ENCODE results near the gene COIL. TPM values are rescaled to one million over a fixed set of nuclear protein-coding genes. Genes with fewer than 3 reads are reported as not detected.

The COIL gene
- polyA plus RNA-seq, 3 donors = 3.0 to 6.6 (median 5.3) TPM

GRCh38 chr17:56947741-56948140 is 13.1 kb downstream of the COIL start:
- WGBS (ENCODE audit: insufficient coverage) = no CpG with 5 or more reads among the region's 1 CpG
- H3K4me1 Mint-ChIP-seq = no peaks in the 10 kb centered on the region
- intact Hi-C loops (cut with micrococcal nuclease) = no loop called here
- Histone ChIP-seq H4K20me1 (ENCODE audit: insufficient read depth, low read length) (no peaks in the 10 kb centered on the region), H3K36me3 (replicated peaks in 1 of 2; ENCODE audit: control insufficient read depth in 1 of 2, insufficient read depth in 2 of 2, low read length in 2 of 2) (peaks cover 67 to 96% of the 10 kb centered on the region in 2 donors), H3K4me3 (replicated peaks in 1 of 3; ENCODE audit: low read depth in 2 of 3, low read length in 3 of 3) (no peak overlapping the region), H3K9ac (ENCODE audit: insufficient read depth, low read length, poor library complexity, severe bottlenecking) (no peak overlapping the region), H3K27ac (ENCODE audit: low read depth in 1 of 2, low read length in 2 of 2) (no peak overlapping the region), H3K4me2 (replicated peaks; ENCODE audit: extremely low read depth, low read length, poor library complexity, severe bottlenecking) (no peak overlapping the region), H3K79me2 (ENCODE audit: insufficient read depth, low read length) (peaks cover 7% of the 10 kb centered on the region), H3K4me1 (ENCODE audit: control insufficient read depth in 1 of 2, insufficient read depth in 2 of 2, low read length in 2 of 2) (no peaks in the 10 kb centered on the region), H3K27me3 (ENCODE audit: control insufficient read depth in 2 of 2, insufficient read depth in 2 of 2, low read length in 2 of 2) (no peaks in the 10 kb centered on the region), H3K9me3 (replicated peaks in 1 of 2; ENCODE audit: control insufficient read depth in 1 of 2, insufficient read depth in 1 of 2, low read length in 2 of 2) (no peaks in the 10 kb centered on the region), H2AFZ (ENCODE audit: insufficient read depth, low read depth, low read length, poor library complexity, severe bottlenecking) (no peak overlapping the region)
- H3K27ac Mint-ChIP-seq = no peak overlapping the region
- H3K27me3 Mint-ChIP-seq (ENCODE audit: low read depth in 3 of 3) = no peaks in the 10 kb centered on the region
- TF ChIP-seq CTCF (IDR thresholded peaks at IDR 0.05) = no peak
- DNase-seq = no peak
- H3K4me3 Mint-ChIP-seq = no peak overlapping the region
- H3K36me3 Mint-ChIP-seq = peaks cover 67 to 89% of the 10 kb centered on the region in 2 donors
- H3K9me3 Mint-ChIP-seq = no peaks in the 10 kb centered on the region

DNA sequence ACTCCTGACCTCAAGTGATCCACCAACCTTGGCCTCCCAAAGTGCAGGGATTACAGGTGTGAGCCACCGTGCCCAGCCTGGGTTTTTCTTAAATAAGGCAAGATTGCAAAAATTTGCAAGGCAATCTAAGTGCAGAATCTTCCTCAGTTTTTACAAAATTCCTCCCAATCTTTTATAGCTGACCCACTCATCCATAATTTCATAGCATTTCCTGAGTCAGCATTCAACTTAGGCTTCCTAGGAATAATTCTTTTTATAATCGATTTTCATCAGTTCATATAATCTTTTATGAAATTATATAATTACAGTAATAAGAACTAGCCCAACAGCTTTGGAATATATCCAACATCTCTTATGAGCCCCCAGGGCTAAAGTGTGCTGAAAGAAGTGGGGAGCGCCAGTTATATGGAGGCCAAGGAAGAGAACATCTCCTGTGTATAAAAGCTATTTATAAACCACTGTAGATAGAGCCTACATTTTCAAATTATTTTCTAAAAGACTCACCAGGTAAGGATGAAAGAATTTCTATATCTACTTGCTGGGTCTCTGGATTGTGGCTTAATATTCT is 14.8 kb downstream of the COIL start:
- Histone ChIP-seq H3K79me2 (ENCODE audit: insufficient read depth, low read length) (no peaks in the 10 kb centered on the region), H3K4me3 (replicated peaks in 1 of 3; ENCODE audit: low read depth in 2 of 3, low read length in 3 of 3) (no peak overlapping the region), H3K36me3 (replicated peaks in 1 of 2; ENCODE audit: control insufficient read depth in 1 of 2, insufficient read depth in 2 of 2, low read length in 2 of 2) (peaks cover 71 to 99% of the 10 kb centered on the region in 2 donors), H3K9ac (ENCODE audit: insufficient read depth, low read length, poor library complexity, severe bottlenecking) (no peak overlapping the region), H2AFZ (ENCODE audit: insufficient read depth, low read depth, low read length, poor library complexity, severe bottlenecking) (no peak overlapping the region), H3K9me3 (replicated peaks in 1 of 2; ENCODE audit: control insufficient read depth in 1 of 2, insufficient read depth in 1 of 2, low read length in 2 of 2) (no peaks in the 10 kb centered on the region), H3K27ac (ENCODE audit: low read depth in 1 of 2, low read length in 2 of 2) (no peak overlapping the region), H4K20me1 (ENCODE audit: insufficient read depth, low read length) (no peaks in the 10 kb centered on the region), H3K27me3 (ENCODE audit: control insufficient read depth in 2 of 2, insufficient read depth in 2 of 2, low read length in 2 of 2) (no peaks in the 10 kb centered on the region), H3K4me1 (ENCODE audit: control insufficient read depth in 1 of 2, insufficient read depth in 2 of 2, low read length in 2 of 2) (no peaks in the 10 kb centered on the region), H3K4me2 (replicated peaks; ENCODE audit: extremely low read depth, low read length, poor library complexity, severe bottlenecking) (no peak overlapping the region)
- H3K9me3 Mint-ChIP-seq = no peaks in the 10 kb centered on the region
- H3K27me3 Mint-ChIP-seq (ENCODE audit: low read depth in 3 of 3) = no peaks in the 10 kb centered on the region
- no peak for TF ChIP-seq CTCF (IDR thresholded peaks at IDR 0.05)
- no peak for DNase-seq
- 100% methylated on average over 1 of the region's 3 CpGs for WGBS (ENCODE audit: insufficient coverage)
- H3K4me3 Mint-ChIP-seq = no peak overlapping the region
- intact Hi-C loops (cut with micrococcal nuclease) = no loop called here
- peaks cover 77 to 94% of the 10 kb centered on the region in 2 donors for H3K36me3 Mint-ChIP-seq
- no peaks in the 10 kb centered on the region for H3K4me1 Mint-ChIP-seq
- no peak overlapping the region for H3K27ac Mint-ChIP-seq
